A549 (cell line): ENCODE data around the gene ARFIP1. TPM values are rescaled to one million over a fixed set of nuclear protein-coding genes. Genes with fewer than 3 reads are reported as not detected.

Experiments used
- ATAC-seq, 2 experiments: fragments of 200-7000 bp in 1 of 2; fragments of >200 bp in 1 of 2; cut with Nextera tagmentation in 1 of 2; cut with Tn5 transposase in 1 of 2; 3 replicates each; pipeline versions ENCODE4 v1.8.0 to v1.9.1; 2018 to 2020; ENCODE audit warnings: mild to moderate bottlenecking in 1 of 2, moderate library complexity in 1 of 2
- CTCF ChIA-PET: fragments of 300-600 bp; sonication (Branson Sonifier 250); formaldehyde crosslinking; extraction: SDS; loops from one replicate; lab custom pipeline; 2021; ENCODE audit warnings: antibody characterized with exemption, inconsistent platforms; lab: Yijun Ruan, JAX
- POLR2A ChIA-PET: fragments of 350-600 bp; formaldehyde crosslinking; extraction: SDS; loops from one replicate; lab custom pipeline; 2021; ENCODE audit warnings: antibody characterized with exemption, inconsistent platforms; lab: Yijun Ruan, JAX
- DNase-seq, 2 experiments: peaks; one replicate each; pipeline versions ENCODE4 v3.0.0 to v3.0.0-alpha.2; 2011 to 2016; ENCODE audit warnings: low read depth in 1 of 2, low spot score in 1 of 2
- FAIRE-seq: peaks from 2 replicates; lab custom pipeline; 2011; peaks lifted over from hg19 to GRCh38; lab: Jason Lieb, UNC
- H3K27ac ChIP-seq, 2 experiments: fragments of >200 bp; sonication (Bioruptor Twin); formaldehyde crosslinking; 3 replicates each; pipeline ENCODE4 v1.5.1; 2016 to 2017
- H3K4me1 ChIP-seq: fragments of >200 bp; sonication (Bioruptor Twin); formaldehyde crosslinking; 3 replicates; pipeline ENCODE4 v1.6.1; 2016
- H3K4me2 ChIP-seq: fragments of >200 bp; sonication (Bioruptor Twin); formaldehyde crosslinking; 3 replicates; pipeline ENCODE4 v1.6.1; 2016
- H3K4me3 ChIP-seq: fragments of >200 bp; sonication (Bioruptor Twin); formaldehyde crosslinking; 3 replicates; pipeline ENCODE4 v1.5.1; 2016
- H3K9me3 ChIP-seq: fragments of >200 bp; sonication (Bioruptor Twin); formaldehyde crosslinking; 3 replicates; pipeline ENCODE4 v1.6.1; 2016
- ATOH8 ChIP-seq: fragments of 250-450 bp; sonication (Bioruptor Pico); IDR thresholded peaks from 2 replicates; pipeline ENCODE4 v1.5.0; 2020; ENCODE audit warnings: low read depth, mild to moderate bottlenecking, moderate library complexity
- BHLHE40 ChIP-seq: IDR thresholded peaks from 2 replicates; pipeline ENCODE4 v1.6.1; 2012; ENCODE audit warnings: low read depth, low read length, inconsistent platforms
- CBX8 ChIP-seq: fragments of 200-600 bp; sonication (generic); IDR thresholded peaks from 2 replicates; pipeline ENCODE4 v1.6.1; 2016
- EHF ChIP-seq: fragments of 250-450 bp; sonication (Bioruptor Pico); IDR thresholded peaks from 2 replicates; pipeline ENCODE4 v1.5.0; 2020; ENCODE audit warnings: mild to moderate bottlenecking
- ELK1 ChIP-seq: fragments of 150-350 bp; IDR thresholded peaks from 2 replicates; pipeline ENCODE4 v1.6.1; 2014; ENCODE audit warnings: low read depth, mild to moderate bottlenecking, low read length
- ESRRA ChIP-seq: fragments of 150-350 bp; IDR thresholded peaks from 2 replicates; pipeline ENCODE4 v1.6.1; 2014; ENCODE audit warnings: mild to moderate bottlenecking, low read length, borderline replicate concordance
- HES2 ChIP-seq: fragments of >200 bp; sonication (Bioruptor Twin); formaldehyde crosslinking; IDR thresholded peaks from 2 replicates; pipeline ENCODE4 v1.6.1; 2016
- HOXA7 ChIP-seq: fragments of 250-450 bp; sonication (Bioruptor Pico); IDR thresholded peaks from 2 replicates; pipeline ENCODE4 v1.5.0; 2020; ENCODE audit warnings: mild to moderate bottlenecking, moderate library complexity
- HOXB13 ChIP-seq: fragments of 250-450 bp; sonication (Bioruptor Pico); IDR thresholded peaks from 2 replicates; pipeline ENCODE4 v1.5.0; 2020; ENCODE audit warnings: low read depth, mild to moderate bottlenecking, moderate library complexity
- HOXB5 ChIP-seq: fragments of 250-450 bp; sonication (Bioruptor Pico); IDR thresholded peaks from 2 replicates; pipeline ENCODE4 v1.5.0; 2020; ENCODE audit warnings: mild to moderate bottlenecking, moderate library complexity
- JUN ChIP-seq, 2 experiments: fragments of >200 bp; sonication (Bioruptor Twin); formaldehyde crosslinking; IDR thresholded peaks; 2 replicates in 1 of 2; 3 replicates in 1 of 2; pipeline ENCODE4 v1.6.1; 2016 to 2017
- JUNB ChIP-seq: fragments of >200 bp; sonication (Bioruptor Twin); formaldehyde crosslinking; IDR thresholded peaks from 2 replicates; pipeline ENCODE4 v1.6.1; 2016
- KDM1A ChIP-seq: fragments of 200-600 bp; sonication (generic); IDR thresholded peaks from 2 replicates; pipeline ENCODE4 v1.6.1; 2016; ENCODE audit warnings: low read depth, mild to moderate bottlenecking
- KDM5A ChIP-seq: fragments of 200-600 bp; sonication (generic); IDR thresholded peaks from 2 replicates; pipeline ENCODE4 v1.6.1; 2016; ENCODE audit warnings: antibody characterized with exemption, mild to moderate bottlenecking
- MAZ ChIP-seq: fragments of 150-350 bp; IDR thresholded peaks from 2 replicates; pipeline ENCODE4 v1.6.1; 2014; ENCODE audit warnings: antibody characterized with exemption, low read depth, low read length, borderline replicate concordance
- NPAS2 ChIP-seq: fragments of 250-450 bp; sonication (Bioruptor Pico); IDR thresholded peaks from 2 replicates; pipeline ENCODE4 v1.8.0; 2022; ENCODE audit warnings: mild to moderate bottlenecking, moderate library complexity, borderline replicate concordance
- NR3C1 ChIP-seq: fragments of >200 bp; sonication (Bioruptor Twin); formaldehyde crosslinking; IDR thresholded peaks from 3 replicates; pipeline ENCODE4 v1.6.1; 2017
- PHF8 ChIP-seq: fragments of 200-600 bp; sonication (generic); IDR thresholded peaks from 2 replicates; pipeline ENCODE4 v1.6.1; 2016; ENCODE audit warnings: low read depth, mild to moderate bottlenecking, antibody characterized with exemption, moderate library complexity, borderline replicate concordance
- RARB ChIP-seq: fragments of 250-450 bp; sonication (Bioruptor Pico); IDR thresholded peaks from 2 replicates; pipeline ENCODE4 v1.8.0; 2021; ENCODE audit warnings: mild to moderate bottlenecking, moderate library complexity
- RNF2 ChIP-seq: fragments of 200-600 bp; sonication (generic); IDR thresholded peaks from 2 replicates; pipeline ENCODE4 v1.6.1; 2016; ENCODE audit warnings: low read depth, mild to moderate bottlenecking, antibody characterized with exemption, moderate library complexity, borderline replicate concordance
- TFCP2L1 ChIP-seq: fragments of 250-450 bp; sonication (Bioruptor Pico); IDR thresholded peaks from 2 replicates; pipeline ENCODE4 v1.5.0; 2021; ENCODE audit warnings: mild to moderate bottlenecking
- TP53 ChIP-seq: fragments of 250-450 bp; sonication (Bioruptor Pico); IDR thresholded peaks from 2 replicates; pipeline ENCODE4 v1.5.0; 2021; ENCODE audit warnings: mild to moderate bottlenecking, moderate library complexity
- ZC3H11A ChIP-seq: fragments of 450-650 bp; IDR thresholded peaks from 2 replicates; pipeline ENCODE4 v1.6.1; 2014; ENCODE audit warnings: antibody characterized with exemption, mild to moderate bottlenecking
- WGBS: methylation state at CpG from one replicate; pipeline ENCODE4 v1.1.6; 2017; ENCODE audit errors: missing lambda C conversion rate; 5-methylcytosine and 5-hydroxymethylcytosine counted together
- polyA plus RNA-seq, 4 experiments: library from polyadenylated mRNA; depleted of rRNA in 3 of 4; stranded (reverse); fragments of >200 nt; fragmentation: RNase III in 1 of 4; extraction: RNeasy Plus Mini Kit Qiagen cat#74134 plus additional on column Dnase treatment in 1 of 4; gene quantifications; 2 replicates in 3 of 4; 3 replicates in 1 of 4; pipeline ENCODE4 v1.2.3, GENCODE V29; 2011 to 2017
- TF ChIP-seq, protein P1 (sequence below): IDR thresholded peaks from 2 replicates; pipeline ENCODE4 v1.6.1; 2012
- TF ChIP-seq, protein P2 (sequence below): fragments of >200 bp; sonication (Bioruptor Twin); formaldehyde crosslinking; IDR thresholded peaks from 3 replicates; pipeline ENCODE4 v1.5.1; 2016
- TF ChIP-seq, protein P3 (sequence below): fragments of 200-600 bp; sonication (generic); IDR thresholded peaks from 2 replicates; pipeline ENCODE4 v1.6.1; 2016; ENCODE audit warnings: antibody characterized with exemption, mild to moderate bottlenecking, moderate library complexity

ARFIP1 gene
- polyA plus RNA-seq, 2 of the 4 experiments (the other 2 are of a cell fraction) = 17.1 to 39.2 TPM

GRCh38 chr4:152786627-152787026 lies 6.9 kb downstream of the ARFIP1 start (continued):
- no peak for TF ChIP-seq ELK1
- TF ChIP-seq BHLHE40 = no peak
- no peak for TF ChIP-seq TFCP2L1 (CRISPR knock-in tag)
- TF ChIP-seq HOXB5 = no peak

GRCh38 chr4:152795891-152796290 lies 16.1 kb downstream of the ARFIP1 start:
- no peak overlapping the region for H3K4me2 ChIP-seq
- DNase-seq (no peak), ATAC-seq (no peak), FAIRE-seq (no peak)
- POLR2A ChIA-PET = no interaction called here
- H3K4me1 ChIP-seq = no peaks in the 10 kb centered on the region
- 81% methylated on average over 3 of the region's 3 CpGs for WGBS
- H3K9me3 ChIP-seq = no peaks in the 10 kb centered on the region
- no peak overlapping the region for H3K27ac ChIP-seq
- no peak overlapping the region for H3K4me3 ChIP-seq
- CTCF ChIA-PET = no interaction called here
- TF ChIP-seq RNF2 (no peak), ZC3H11A (no peak), HOXB5 (no peak), MAZ (no peak), HOXB13 (CRISPR knock-in tag) (no peak), ESRRA (no peak), TP53 (CRISPR knock-in tag) (no peak), JUNB (no peak), HES2 (no peak), KDM5A (no peak), RARB (CRISPR knock-in tag) (no peak), PHF8 (no peak)
- TF ChIP-seq, protein P1, sequence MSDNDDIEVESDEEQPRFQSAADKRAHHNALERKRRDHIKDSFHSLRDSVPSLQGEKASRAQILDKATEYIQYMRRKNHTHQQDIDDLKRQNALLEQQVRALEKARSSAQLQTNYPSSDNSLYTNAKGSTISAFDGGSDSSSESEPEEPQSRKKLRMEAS = no peak
- TF ChIP-seq, protein P2, sequence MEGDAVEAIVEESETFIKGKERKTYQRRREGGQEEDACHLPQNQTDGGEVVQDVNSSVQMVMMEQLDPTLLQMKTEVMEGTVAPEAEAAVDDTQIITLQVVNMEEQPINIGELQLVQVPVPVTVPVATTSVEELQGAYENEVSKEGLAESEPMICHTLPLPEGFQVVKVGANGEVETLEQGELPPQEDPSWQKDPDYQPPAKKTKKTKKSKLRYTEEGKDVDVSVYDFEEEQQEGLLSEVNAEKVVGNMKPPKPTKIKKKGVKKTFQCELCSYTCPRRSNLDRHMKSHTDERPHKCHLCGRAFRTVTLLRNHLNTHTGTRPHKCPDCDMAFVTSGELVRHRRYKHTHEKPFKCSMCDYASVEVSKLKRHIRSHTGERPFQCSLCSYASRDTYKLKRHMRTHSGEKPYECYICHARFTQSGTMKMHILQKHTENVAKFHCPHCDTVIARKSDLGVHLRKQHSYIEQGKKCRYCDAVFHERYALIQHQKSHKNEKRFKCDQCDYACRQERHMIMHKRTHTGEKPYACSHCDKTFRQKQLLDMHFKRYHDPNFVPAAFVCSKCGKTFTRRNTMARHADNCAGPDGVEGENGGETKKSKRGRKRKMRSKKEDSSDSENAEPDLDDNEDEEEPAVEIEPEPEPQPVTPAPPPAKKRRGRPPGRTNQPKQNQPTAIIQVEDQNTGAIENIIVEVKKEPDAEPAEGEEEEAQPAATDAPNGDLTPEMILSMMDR = no peak

GRCh38 chr4:152803541-152803940 lies 23.8 kb downstream of the ARFIP1 start:
- TF ChIP-seq ATOH8 (CRISPR knock-in tag) (no peak), NPAS2 (CRISPR knock-in tag) (no peak), EHF (CRISPR knock-in tag) (no peak), RARB (CRISPR knock-in tag) (no peak), HES2 (no peak), MAZ (no peak), CBX8 (no peak), HOXB13 (CRISPR knock-in tag) (no peak), HOXA7 (CRISPR knock-in tag) (no peak), KDM1A (no peak), NR3C1 (no peak), JUN (IDR thresholded peaks at IDR 0.05) (no peak)
- TF ChIP-seq, protein P3, sequence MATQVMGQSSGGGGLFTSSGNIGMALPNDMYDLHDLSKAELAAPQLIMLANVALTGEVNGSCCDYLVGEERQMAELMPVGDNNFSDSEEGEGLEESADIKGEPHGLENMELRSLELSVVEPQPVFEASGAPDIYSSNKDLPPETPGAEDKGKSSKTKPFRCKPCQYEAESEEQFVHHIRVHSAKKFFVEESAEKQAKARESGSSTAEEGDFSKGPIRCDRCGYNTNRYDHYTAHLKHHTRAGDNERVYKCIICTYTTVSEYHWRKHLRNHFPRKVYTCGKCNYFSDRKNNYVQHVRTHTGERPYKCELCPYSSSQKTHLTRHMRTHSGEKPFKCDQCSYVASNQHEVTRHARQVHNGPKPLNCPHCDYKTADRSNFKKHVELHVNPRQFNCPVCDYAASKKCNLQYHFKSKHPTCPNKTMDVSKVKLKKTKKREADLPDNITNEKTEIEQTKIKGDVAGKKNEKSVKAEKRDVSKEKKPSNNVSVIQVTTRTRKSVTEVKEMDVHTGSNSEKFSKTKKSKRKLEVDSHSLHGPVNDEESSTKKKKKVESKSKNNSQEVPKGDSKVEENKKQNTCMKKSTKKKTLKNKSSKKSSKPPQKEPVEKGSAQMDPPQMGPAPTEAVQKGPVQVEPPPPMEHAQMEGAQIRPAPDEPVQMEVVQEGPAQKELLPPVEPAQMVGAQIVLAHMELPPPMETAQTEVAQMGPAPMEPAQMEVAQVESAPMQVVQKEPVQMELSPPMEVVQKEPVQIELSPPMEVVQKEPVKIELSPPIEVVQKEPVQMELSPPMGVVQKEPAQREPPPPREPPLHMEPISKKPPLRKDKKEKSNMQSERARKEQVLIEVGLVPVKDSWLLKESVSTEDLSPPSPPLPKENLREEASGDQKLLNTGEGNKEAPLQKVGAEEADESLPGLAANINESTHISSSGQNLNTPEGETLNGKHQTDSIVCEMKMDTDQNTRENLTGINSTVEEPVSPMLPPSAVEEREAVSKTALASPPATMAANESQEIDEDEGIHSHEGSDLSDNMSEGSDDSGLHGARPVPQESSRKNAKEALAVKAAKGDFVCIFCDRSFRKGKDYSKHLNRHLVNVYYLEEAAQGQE = no peak
- Histone ChIP-seq H3K4me1 (no peaks in the 10 kb centered on the region), H3K4me2 (no peak overlapping the region), H3K9me3 (no peaks in the 10 kb centered on the region), H3K27ac (no peak overlapping the region), H3K4me3 (no peak overlapping the region)
- ATAC-seq = no peak
- no peak for FAIRE-seq
- POLR2A ChIA-PET = no interaction called here
- 89% methylated on average over 1 of the region's 1 CpG for WGBS
- DNase-seq = no peak
- CTCF ChIA-PET = interaction anchor here (0.8 kb wide), 1 partner anchor 25 kb away, joined by 3 read pairs; no protein-coding TSS in a partner anchor
